H1 (cell line): Measurements from ENCODE around the gene STRIT1. TPM values are rescaled to one million over a fixed set of nuclear protein-coding genes. Genes with fewer than 3 reads are reported as not detected.

Source experiments
- CTCF ChIA-PET: fragments of 300-600 bp; sonication (Branson Sonifier 250); formaldehyde crosslinking; loops from one replicate; lab custom pipeline; 2021; ENCODE audit not compliant: partially characterized antibody; lab: Charles Lee
- POLR2A ChIA-PET: fragments of 300-600 bp; sonication (Branson Sonifier 250); formaldehyde crosslinking; loops from one replicate; lab custom pipeline; 2021; ENCODE audit warnings: inconsistent platforms; ENCODE audit not compliant: partially characterized antibody; lab: Charles Lee
- DNase-seq, 2 experiments: peaks; one replicate each; pipeline versions ENCODE4 v3.0.0 to v3.0.0-alpha.2; 2010 to 2022; ENCODE audit warnings: low spot score in 2 of 2, low read depth in 1 of 2, mixed read lengths in 1 of 2
- FAIRE-seq: peaks from 2 replicates; lab custom pipeline; 2011; peaks lifted over from hg19 to GRCh38; lab: Jason Lieb, UNC
- H2AFZ ChIP-seq: 2 replicates; pipeline ENCODE4 v1.8.1; 2012; ENCODE audit warnings: low read length, inconsistent platforms
- H2AK5ac ChIP-seq: 2 replicates; pipeline ENCODE4 v1.6.1; 2013; ENCODE audit warnings: low read depth, low read length
- H2BK120ac ChIP-seq: replicated peaks from 2 replicates; pipeline ENCODE3; 2013; ENCODE audit warnings: low read depth, low read length, inconsistent platforms
- H2BK12ac ChIP-seq: 2 replicates; pipeline ENCODE4 v1.6.1; 2013; ENCODE audit warnings: low read depth, low read length
- H2BK15ac ChIP-seq: 2 replicates; pipeline ENCODE4 v1.6.1; 2013; ENCODE audit warnings: low read length
- H2BK20ac ChIP-seq: 2 replicates; pipeline ENCODE4 v1.6.1; 2013; ENCODE audit warnings: low read length
- H2BK5ac ChIP-seq: 2 replicates; pipeline ENCODE4 v1.6.1; 2013; ENCODE audit warnings: low read depth, low read length
- H3K14ac ChIP-seq: 2 replicates; pipeline ENCODE4 v1.6.1; 2013; ENCODE audit warnings: inconsistent platforms; ENCODE audit not compliant: insufficient read length
- H3K18ac ChIP-seq: 2 replicates; pipeline ENCODE4 v1.6.1; 2013; ENCODE audit warnings: low read length; ENCODE audit errors: extremely low read depth
- H3K23ac ChIP-seq: 2 replicates; pipeline ENCODE4 v1.6.1; 2013; ENCODE audit warnings: inconsistent platforms; ENCODE audit not compliant: insufficient read length
- H3K23me2 ChIP-seq: 2 replicates; pipeline ENCODE4 v1.6.1; 2013; ENCODE audit warnings: low read depth, low read length
- H3K27ac ChIP-seq: 2 replicates; pipeline ENCODE4 v1.6.1; 2011; ENCODE audit warnings: low read depth, low read length, inconsistent platforms
- H3K27me3 ChIP-seq, 4 experiments: replicated peaks in 1 of 4; 1 replicate in 1 of 4; 2 replicates in 3 of 4; pipeline versions ENCODE4 v1.6.1 to v1.8.1; 2011 to 2013; ENCODE audit warnings: low read length in 3 of 4, mild to moderate bottlenecking in 3 of 4, inconsistent platforms in 2 of 4, mixed read lengths in 2 of 4, moderate library complexity in 1 of 4; ENCODE audit not compliant: control insufficient read depth in 3 of 4, insufficient read depth in 3 of 4; ENCODE audit errors: extremely low read depth in 1 of 4
- H3K36me3 ChIP-seq, 4 experiments: 2 replicates each; pipeline versions ENCODE4 v1.6.1 to v1.8.1; 2011 to 2013; ENCODE audit warnings: mild to moderate bottlenecking in 4 of 4, low read length in 3 of 4, moderate library complexity in 2 of 4, control low read depth in 1 of 4, inconsistent platforms in 1 of 4; ENCODE audit not compliant: insufficient read depth in 4 of 4, control insufficient read depth in 2 of 4
- H3K4ac ChIP-seq: replicated peaks from 2 replicates; pipeline ENCODE3; 2013; ENCODE audit warnings: low read length, low read depth, mixed read lengths, inconsistent platforms; ENCODE audit not compliant: insufficient read length
- H3K4me1 ChIP-seq, 4 experiments: replicated peaks in 1 of 4; 1 replicate in 1 of 4; 2 replicates in 3 of 4; pipeline versions ENCODE4 v1.6.1 to v1.8.1; 2011 to 2013; ENCODE audit warnings: low read length in 3 of 4, inconsistent platforms in 2 of 4, mixed read lengths in 1 of 4; ENCODE audit not compliant: insufficient read depth in 4 of 4, control insufficient read depth in 3 of 4
- H3K4me2 ChIP-seq, 2 experiments: 2 replicates each; pipeline versions ENCODE4 v1.6.1 to v1.8.1; 2011 to 2013; ENCODE audit warnings: low read depth in 2 of 2, low read length in 2 of 2, control low read depth in 1 of 2, inconsistent platforms in 1 of 2, mild to moderate bottlenecking in 1 of 2; ENCODE audit not compliant: insufficient read depth in 1 of 2
- H3K4me3 ChIP-seq, 4 experiments: fragments of 200-600, 300-600 bp in 1 of 4; sonication (generic), shearing (Covaris generic), sonication (Bioruptor Twin) in 1 of 4; 2 replicates each; pipeline versions ENCODE4 v1.5.1 to v1.8.1; 2011 to 2016; ENCODE audit warnings: low read length in 4 of 4, low read depth in 3 of 4, control low read depth in 2 of 4, inconsistent platforms in 2 of 4, mild to moderate bottlenecking in 2 of 4, mixed read lengths in 1 of 4, moderate library complexity in 1 of 4; ENCODE audit not compliant: insufficient read depth in 2 of 4; ENCODE audit errors: extremely low read depth in 1 of 4
- H3K56ac ChIP-seq: replicated peaks from 2 replicates; pipeline ENCODE3; 2013; ENCODE audit warnings: low read depth, mild to moderate bottlenecking, mixed read lengths, low read length, inconsistent platforms; ENCODE audit not compliant: insufficient read length
- H3K79me1 ChIP-seq: 2 replicates; pipeline ENCODE4 v1.6.1; 2013; ENCODE audit warnings: low read depth, low read length, control low read depth
- H3K79me2 ChIP-seq, 2 experiments: 2 replicates each; pipeline versions ENCODE4 v1.6.1 to v1.8.1; 2012 to 2013; ENCODE audit warnings: low read length in 2 of 2, mild to moderate bottlenecking in 2 of 2, inconsistent platforms in 1 of 2; ENCODE audit not compliant: insufficient read depth in 2 of 2, control insufficient read depth in 1 of 2
- H3K9ac ChIP-seq, 4 experiments: replicated peaks in 1 of 4; 1 replicate in 1 of 4; 2 replicates in 3 of 4; pipeline versions ENCODE4 v1.6.1 to v1.8.1; 2011 to 2013; ENCODE audit warnings: low read depth in 3 of 4, low read length in 3 of 4, control low read depth in 2 of 4, mild to moderate bottlenecking in 2 of 4, moderate library complexity in 2 of 4, inconsistent platforms in 1 of 4; ENCODE audit errors: extremely low read depth in 1 of 4
- H3K9me3 ChIP-seq, 2 experiments: 2 replicates each; pipeline versions ENCODE4 v1.6.1 to v1.8.1; 2012 to 2013; ENCODE audit warnings: mild to moderate bottlenecking in 2 of 2, moderate library complexity in 2 of 2, control low read depth in 1 of 2, inconsistent platforms in 1 of 2, low read depth in 1 of 2, low read length in 1 of 2, mixed read lengths in 1 of 2; ENCODE audit not compliant: insufficient read depth in 2 of 2
- H4K20me1 ChIP-seq, 2 experiments: replicated peaks in 1 of 2; 2 replicates each; pipeline versions ENCODE3 to v1.8.1; 2011 to 2013; ENCODE audit warnings: inconsistent platforms in 2 of 2, low read length in 2 of 2, mild to moderate bottlenecking in 1 of 2; ENCODE audit not compliant: insufficient read depth in 2 of 2, control insufficient read depth in 1 of 2
- H4K5ac ChIP-seq: 2 replicates; pipeline ENCODE4 v1.6.1; 2013; ENCODE audit warnings: low read length, low read depth, mixed read lengths, inconsistent platforms; ENCODE audit not compliant: insufficient read length
- H4K8ac ChIP-seq: 2 replicates; pipeline ENCODE4 v1.8.0; 2013; ENCODE audit warnings: mild to moderate bottlenecking, moderate library complexity, low read length, inconsistent platforms; ENCODE audit not compliant: insufficient read depth; ENCODE audit errors: extremely low read depth
- H4K91ac ChIP-seq: replicated peaks from 2 replicates; pipeline ENCODE3; 2013; ENCODE audit warnings: low read length, mixed read lengths, inconsistent platforms; ENCODE audit not compliant: insufficient read length
- BRCA1 ChIP-seq: IDR thresholded peaks from 2 replicates; pipeline ENCODE4 v1.6.1; 2012; ENCODE audit warnings: low read depth, low read length, improper control_type of control experiment
- CBX8 ChIP-seq: fragments of 300-800, 300-1000 bp; sonication (generic); IDR thresholded peaks from 2 replicates; pipeline ENCODE4 v1.7.1; 2016; ENCODE audit warnings: low read depth, low read length, borderline replicate concordance
- CTBP2 ChIP-seq: IDR thresholded peaks from 2 replicates; pipeline ENCODE4 v1.7.0; 2011; ENCODE audit warnings: borderline replicate concordance, mild to moderate bottlenecking, moderate library complexity, mixed read lengths, low read length; ENCODE audit not compliant: insufficient read depth, insufficient read length
- CTCF ChIP-seq, 3 experiments: IDR thresholded peaks; 1 replicate in 2 of 3; 2 replicates in 1 of 3; pipeline versions ENCODE4 v1.5.1 to v1.6.1; 2011; ENCODE audit warnings: low read length in 3 of 3, mild to moderate bottlenecking in 3 of 3, inconsistent platforms in 2 of 3, low read depth in 1 of 3, moderate library complexity in 1 of 3; ENCODE audit not compliant: insufficient read depth in 1 of 3; ENCODE audit errors: control extremely low read depth in 1 of 3
- E2F6 ChIP-seq: IDR thresholded peaks from 2 replicates; pipeline ENCODE4 v1.6.1; 2012; ENCODE audit warnings: inconsistent platforms
- HDAC2 ChIP-seq, 2 experiments: fragments of 300-600 bp in 1 of 2; sonication (generic) in 1 of 2; IDR thresholded peaks; 2 replicates each; pipeline ENCODE4 v1.6.1; 2011 to 2012; ENCODE audit warnings: low read depth in 2 of 2, low read length in 2 of 2, mild to moderate bottlenecking in 2 of 2, moderate library complexity in 2 of 2, borderline replicate concordance in 1 of 2, inconsistent platforms in 1 of 2
- KDM4A ChIP-seq: IDR thresholded peaks from one replicate; pipeline ENCODE4 v1.7.1; 2012; ENCODE audit warnings: low read depth, mild to moderate bottlenecking, moderate library complexity, low read length, inconsistent platforms; ENCODE audit not compliant: severe bottlenecking
- POU5F1 ChIP-seq: IDR thresholded peaks from 2 replicates; pipeline ENCODE4 v1.6.1; 2011; ENCODE audit warnings: low read depth, mild to moderate bottlenecking, low read length, moderate library complexity
- SP1 ChIP-seq: IDR thresholded peaks from 2 replicates; pipeline ENCODE4 v1.6.1; 2011; ENCODE audit warnings: low read depth, low read length
- TBP ChIP-seq: IDR thresholded peaks from 2 replicates; pipeline ENCODE4 v1.6.1; 2011; ENCODE audit warnings: low read depth, low read length, improper control_type of control experiment
- TEAD4 ChIP-seq: IDR thresholded peaks from 2 replicates; pipeline ENCODE4 v1.6.1; 2012; ENCODE audit warnings: low read depth, low read length, inconsistent platforms, mixed read lengths
- WGBS, 2 experiments: shearing (Covaris generic) in 1 of 2; methylation state at CpG; one replicate each; pipeline versions ENCODE4 v1.1.6 to v1.1.7; 2013 to 2015; ENCODE audit warnings: low lambda C conversion rate in 2 of 2, mixed read lengths in 2 of 2, inconsistent platforms in 1 of 2, low coverage in 1 of 2, missing lambda C conversion rate in 1 of 2; ENCODE audit not compliant: insufficient replicate concordance in 2 of 2, insufficient coverage in 1 of 2, insufficient read length in 1 of 2; ENCODE audit errors: extremely low coverage in 1 of 2, missing lambda C conversion rate in 1 of 2; 5-methylcytosine and 5-hydroxymethylcytosine counted together
- polyA plus RNA-seq, 7 experiments: library from polyadenylated mRNA; depleted of rRNA in 3 of 7; stranded (reverse) in 5 of 7; unstranded in 2 of 7; fragments of >200 nt in 5 of 7; fragments of 200-250 nt in 2 of 7; gene quantifications; 1 replicate in 5 of 7; 2 replicates in 1 of 7; 4 replicates in 1 of 7; pipeline versions ENCODE4 v1.2.1 to v1.2.3, GENCODE V29; 2011 to 2013; ENCODE audit warnings: missing spikeins in 2 of 7, mixed read lengths in 2 of 7
- total RNA-seq: library from RNA; stranded (reverse); fragmentation: NEBNext Ultra II Directional; extraction: Animal tissue kit (Norgen Biotek cat#: 25700); gene quantifications from 2 replicates; pipeline ENCODE4 v1.2.1, GENCODE V29; 2021

The STRIT1 gene
- total and polyA plus RNA-seq, 2 of the 8 experiments (the other 6 are each of a cell fraction or from before 2014, with no cell fraction given), result 0.15 to 0.47 TPM

- Histone ChIP-seq H3K4ac (no peak overlapping the region), H4K8ac (no peak overlapping the region), H2BK12ac (no peak overlapping the region), H3K27ac (no peak overlapping the region), H3K9ac (no peak overlapping the region), H2BK5ac (no peak overlapping the region), H2BK20ac (no peak overlapping the region), H4K5ac (no peak overlapping the region), H3K9me3 (peaks cover 2 to 9% of the 10 kb centered on the region in 2 experiments; a peak in 3 of 4 replicates), H2BK15ac (no peak overlapping the region), H3K18ac (no peak overlapping the region), H3K14ac (no peak overlapping the region), H4K20me1 (no peaks in the 10 kb centered on the region), H2AK5ac (no peak overlapping the region), H4K91ac (no peak overlapping the region), H3K4me1 (no peaks in the 10 kb centered on the region; a peak in 1 of 7 replicates), H2AFZ (no peak overlapping the region), H2BK120ac (no peak overlapping the region), H3K23ac (no peak overlapping the region), H3K36me3 (no peaks in the 10 kb centered on the region; a peak in 2 of 8 replicates), H3K79me2 (no peaks in the 10 kb centered on the region), H3K4me3 (no peak overlapping the region), H3K79me1 (no peaks in the 10 kb centered on the region), H3K23me2 (no peaks in the 10 kb centered on the region), H3K27me3 (no peaks in the 10 kb centered on the region), H3K56ac (no peak overlapping the region), H3K4me2 (no peak overlapping the region)
- WGBS, 2 experiments, result 79% methylated on average over 1 of the region's 1 CpG; no CpG with 5 or more reads in 1 of the 2 experiments
- POLR2A ChIA-PET, result no interaction called here
- DNase-seq (no peak), FAIRE-seq (peak; percentile 19)
- CTCF ChIA-PET, result no interaction called here
- TF ChIP-seq BRCA1, result no peak
- TF ChIP-seq E2F6, result no peak
- no peak for TF ChIP-seq HDAC2 (IDR thresholded peaks at IDR 0.05; ENCODE audit: borderline replicate concordance in 1 of 2, low read depth in 2 of 2, low read length in 2 of 2)
- no peak for TF ChIP-seq KDM4A
- TF ChIP-seq TEAD4, result no peak
- TF ChIP-seq CBX8, result no peak
- no peak for TF ChIP-seq TBP
- TF ChIP-seq POU5F1, result no peak
- no peak for TF ChIP-seq CTCF (IDR thresholded peaks at IDR 0.05; ENCODE audit: control extremely low read depth in 1 of 3, insufficient read depth in 1 of 3, low read depth in 1 of 3, low read length in 3 of 3)
- TF ChIP-seq SP1, result no peak
- no peak for TF ChIP-seq CTBP2
Measured at GRCh38 chr3:155292133-155292532, 1.4 kb downstream of the STRIT1 start.
